NCI-H345 (cell line): ENCODE data around the gene PATL2.
"Not testable (repeated sequence)": the region's sequence is repeated elsewhere in the genome, so short reads cannot be mapped to it uniquely, and the experiment has no call there.

Source experiments
- DNase-seq: peaks from one replicate; lab custom pipeline; 2025; lab: John Stamatoyannopoulos, UW

Gene PATL2

GRCh38 chr15:44690245-44690644 is 20.9 kb downstream of the PATL2 start:
- DNase-seq = not testable (repeated sequence)

- DNase-seq = not testable (repeated sequence)
These were observed 21.8 kb downstream of the PATL2 start for GRCh38 chr15:44689318-44689717.

GRCh38 chr15:44682809-44683682 is 28.1 kb downstream of the PATL2 start:
- peak; percentile 72 for DNase-seq

- DNase-seq = no peak
These were observed 28.9 kb downstream of the PATL2 start for GRCh38 chr15:44682211-44682610.

- no peak for DNase-seq
These were observed 34.4 kb downstream of the PATL2 start for GRCh38 chr15:44676676-44677075.

GRCh38 chr15:44675911-44676310 is 35.2 kb downstream of the PATL2 start:
- DNase-seq = no peak

- no peak for DNase-seq
These were observed 37.5 kb downstream of the PATL2 start for GRCh38 chr15:44673639-44674038.

GRCh38 chr15:44670087-44670950 is 40.8 kb downstream of the PATL2 start:
- DNase-seq = no peak

- no peak for DNase-seq
These were observed 42.2 kb downstream of the PATL2 start for GRCh38 chr15:44668921-44669320.

GRCh38 chr15:44667039-44667360 is 44.1 kb downstream of the PATL2 start:
- no peak for DNase-seq

- no peak for DNase-seq
These were observed 44.7 kb downstream of the PATL2 start for GRCh38 chr15:44666210-44667038.

- DNase-seq = peak; percentile 94
These were observed 47.5 kb downstream of the PATL2 start, which contains the start of gene SPG11 for GRCh38 chr15:44663410-44664308. Gene SPG11 (minus strand): TSS chr15:44663662. CDS start chr15:44663647, 15 bp downstream.

GRCh38 chr15:44662478-44663409 is 48.4 kb downstream of the PATL2 start:
- peak; percentile 37 for DNase-seq

- no peak for DNase-seq
These were observed 49.5 kb downstream of the PATL2 start for GRCh38 chr15:44661576-44661975.

- no peak for DNase-seq
These were observed 52.1 kb downstream of the PATL2 start for GRCh38 chr15:44659056-44659455.

- no peak for DNase-seq
These were observed 53.7 kb downstream of the PATL2 start for GRCh38 chr15:44657378-44657777.

- DNase-seq = no peak
These were observed 54.2 kb downstream of the PATL2 start for GRCh38 chr15:44656913-44657312.

- DNase-seq = no peak
These were observed 54.8 kb downstream of the PATL2 start for GRCh38 chr15:44656298-44656697.

- no peak for DNase-seq
These were observed 56.3 kb downstream of the PATL2 start for GRCh38 chr15:44654858-44655257.

GRCh38 chr15:44647637-44648036 is 63.5 kb downstream of the PATL2 start:
- no peak for DNase-seq
